ENCODE data around the gene MUL1.

DNA sequence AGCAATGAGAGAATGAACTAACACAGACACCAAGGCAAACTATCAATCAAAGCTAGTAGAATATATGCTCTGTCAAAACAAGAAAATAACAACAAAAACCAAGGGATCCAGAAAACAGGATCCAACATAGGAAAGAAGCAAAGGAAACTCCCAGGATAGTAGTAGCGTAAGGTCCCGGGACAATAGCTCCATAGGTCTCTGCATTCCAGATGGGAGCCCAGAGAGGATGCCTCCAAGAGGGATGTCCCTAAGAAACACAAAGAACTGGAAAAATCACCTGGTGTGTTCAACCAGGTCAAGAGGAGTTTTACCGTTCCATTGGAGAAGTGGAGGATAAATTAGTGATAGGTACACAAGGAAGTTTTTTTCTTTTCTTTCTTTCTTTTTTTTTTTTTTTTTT, 38.7 kb upstream of the MUL1 start:
- TF ChIP-seq EZH2 (IDR thresholded peaks at IDR 0.05; ENCODE audit: insufficient read depth, poor library complexity, severe bottlenecking), result no peak
- no peak for TF ChIP-seq EZH2phosphoT487 (IDR thresholded peaks at IDR 0.05; ENCODE audit: insufficient read depth, low read depth)

Measured in GM23248 (cell line).